ENCODE measurements around the gene UTP14C.
A peak's percentile ranks its signal among the peaks of the same experiment; 100 is the strongest.
"Not testable (repeated sequence)": the region's sequence is repeated elsewhere in the genome, so short reads cannot be mapped to it uniquely, and the experiment has no call there.

Gene UTP14C

DNA sequence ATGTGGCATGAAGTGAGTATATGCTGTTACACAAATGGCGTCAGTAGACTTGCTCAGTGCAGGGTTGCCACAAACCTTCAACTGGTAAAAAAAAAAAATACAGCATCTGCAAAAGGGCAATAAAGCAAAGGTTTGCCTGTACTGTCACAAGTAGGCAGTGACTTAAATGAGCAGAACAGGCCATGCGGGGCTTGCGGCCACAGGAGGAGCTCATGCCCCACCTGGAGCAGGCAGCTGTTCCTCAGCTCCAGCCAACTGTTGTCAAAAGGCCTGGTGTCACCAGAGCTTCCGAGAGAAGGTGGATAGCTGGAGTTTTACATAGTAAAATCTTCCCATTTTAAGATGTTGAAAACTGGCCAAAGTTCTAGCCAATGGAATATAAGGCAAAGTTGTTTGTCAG is 20.9 kb upstream of the UTP14C start:
- peak in 1 of 2 experiments; percentile 6 for DNase-seq

DNA sequence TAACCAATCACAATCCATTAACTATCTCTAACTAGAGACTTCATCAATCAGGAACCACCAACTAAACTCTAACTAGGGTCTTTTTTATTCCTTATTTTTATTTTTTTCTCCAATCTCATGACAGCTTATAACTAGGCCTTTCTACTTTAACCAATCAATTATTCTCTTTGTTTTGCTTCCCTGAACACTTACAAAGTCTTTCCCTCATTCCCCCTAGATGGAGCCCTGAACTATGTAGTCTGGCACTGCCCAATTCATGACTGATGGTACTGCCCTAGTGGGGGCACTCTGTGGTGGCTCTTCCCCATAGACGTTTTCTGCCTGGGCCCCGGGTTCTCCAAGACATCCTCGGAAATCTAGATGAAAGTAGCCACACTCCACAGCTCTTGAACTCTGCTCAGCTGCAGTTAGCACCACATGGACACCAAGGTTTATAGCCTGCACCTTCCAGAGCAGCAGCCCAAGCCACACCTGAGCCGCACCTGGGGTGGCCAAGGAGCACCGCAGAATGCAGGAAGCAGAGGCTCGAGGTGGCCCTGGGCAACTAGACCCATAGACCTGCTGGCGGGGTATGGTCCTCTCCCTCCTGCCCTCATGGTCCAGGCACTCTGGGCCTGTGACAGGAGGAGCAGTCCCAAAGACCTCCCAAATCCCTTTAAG is 19.9 kb upstream of the UTP14C start:
- DNase-seq: no peak

DNA sequence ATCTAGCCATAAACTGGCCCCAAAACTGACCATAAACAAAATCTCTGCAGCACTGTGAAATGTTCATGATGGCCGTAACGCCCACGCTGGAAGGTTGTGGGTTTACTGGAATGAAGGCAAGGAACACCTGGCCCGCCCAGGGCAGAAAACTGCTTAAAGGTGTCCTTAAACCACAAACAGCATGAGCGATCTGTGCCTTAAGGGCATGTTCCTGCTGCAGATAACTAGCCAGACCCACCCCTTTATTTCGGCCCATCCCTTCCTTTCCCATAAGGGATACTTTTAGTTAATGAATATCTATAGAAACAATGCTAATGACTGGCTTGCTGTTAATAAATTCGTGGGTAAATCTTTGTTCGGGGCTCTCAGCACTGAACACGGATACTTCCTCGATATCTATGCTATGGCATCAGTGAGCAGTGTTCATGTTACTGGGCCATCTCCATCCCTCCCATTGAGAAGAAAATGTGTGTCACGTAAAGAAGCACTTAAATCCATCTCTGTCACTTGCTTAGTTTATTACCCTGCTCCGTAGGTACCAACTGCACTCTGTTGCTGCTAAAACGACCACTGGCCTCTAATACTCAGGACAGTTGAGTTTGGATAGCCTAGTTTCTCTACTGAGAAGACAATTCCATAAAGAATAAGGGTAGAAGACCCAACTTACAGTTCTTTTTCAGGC is 18.5 kb upstream of the UTP14C start:
- DNase-seq: no peak

DNA sequence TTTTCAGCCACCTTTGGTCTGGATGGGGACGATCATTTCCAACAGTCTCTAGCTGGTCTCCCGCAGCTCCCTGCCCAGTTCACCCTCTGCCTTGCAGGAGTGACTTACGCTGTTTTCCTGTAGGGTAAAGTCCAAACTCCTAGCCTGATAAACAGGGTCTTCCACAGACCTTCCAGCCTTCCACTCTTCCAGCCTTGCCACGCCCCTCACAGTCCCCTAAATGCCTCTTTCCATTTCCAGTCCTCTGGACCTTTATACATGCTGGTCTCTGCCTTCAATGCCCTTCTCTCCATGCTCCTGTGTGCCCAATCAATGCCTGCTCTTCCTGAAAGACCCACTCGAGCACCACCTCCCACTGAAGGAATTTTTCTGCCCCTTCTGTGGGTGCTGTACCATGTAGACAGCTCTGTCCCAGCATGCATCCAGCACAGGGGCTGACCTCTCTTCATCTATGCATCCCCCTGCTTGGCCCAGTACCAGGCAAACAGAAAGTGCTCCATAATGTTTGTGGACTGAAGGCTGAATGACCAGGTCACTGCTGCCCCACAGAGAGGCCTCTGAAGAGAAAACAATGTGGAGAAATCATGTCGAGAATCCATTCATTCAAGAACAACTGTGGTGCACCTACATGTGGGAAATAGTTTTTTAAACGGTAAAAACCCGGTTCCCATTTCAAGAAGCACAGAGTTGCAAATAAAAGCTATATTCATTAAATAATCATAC is 17.8 kb upstream of the UTP14C start:
- DNase-seq: no peak

DNA sequence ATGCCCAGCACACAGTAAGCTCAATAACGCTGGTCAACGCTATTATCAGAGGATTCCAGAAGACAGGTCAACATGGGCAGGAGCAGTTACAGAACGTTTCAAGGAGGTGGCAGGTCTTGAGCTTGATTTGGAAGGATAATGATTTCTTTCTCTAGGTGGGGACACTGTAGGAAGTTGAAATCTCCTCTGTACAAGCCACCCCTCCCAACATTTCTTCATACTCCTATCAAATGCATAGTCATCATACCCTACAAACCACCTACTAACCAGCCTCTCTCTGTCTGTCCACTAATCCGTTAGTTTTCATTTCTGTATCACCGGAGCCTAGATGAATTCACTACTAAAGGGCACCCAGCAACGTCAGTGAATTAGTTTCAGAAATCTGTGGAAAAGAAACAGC is 14.5 kb upstream of the UTP14C start:
- no peak for DNase-seq

DNA sequence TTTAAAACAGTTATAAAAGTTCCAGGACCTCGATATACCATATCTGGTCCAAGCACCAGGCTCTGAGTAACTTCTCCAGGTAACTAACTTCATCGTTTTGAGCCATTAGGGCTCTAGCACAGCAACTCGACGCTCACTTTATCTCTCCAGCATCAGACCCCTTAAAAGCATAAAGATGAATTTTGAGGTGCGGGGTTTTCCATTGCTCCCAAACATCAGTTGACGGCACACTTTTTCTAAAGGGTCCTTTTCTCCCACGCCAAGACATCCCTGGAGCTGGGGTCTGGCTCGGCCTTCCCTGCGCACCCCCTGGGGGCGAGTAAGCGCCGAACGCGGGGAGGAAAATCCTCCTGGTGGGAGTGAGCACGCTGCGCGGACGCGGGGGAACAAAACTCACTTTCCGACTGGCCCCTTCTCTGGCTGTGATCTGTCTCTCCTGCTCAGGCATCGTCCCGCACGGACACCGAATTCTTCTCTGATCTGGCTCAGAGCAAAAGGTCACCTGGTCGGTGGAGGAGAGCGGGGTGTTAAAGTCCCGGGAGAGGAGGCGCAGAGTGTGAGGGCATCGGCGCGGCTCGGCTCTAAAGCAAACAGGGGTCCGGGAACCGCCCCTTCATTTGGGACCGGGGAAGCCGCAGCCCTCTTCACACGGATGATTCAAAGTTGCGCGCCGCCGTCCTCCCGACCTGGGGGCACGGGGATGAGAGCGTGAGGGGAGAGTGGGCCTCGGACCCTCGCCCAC is 13.4 kb upstream of the UTP14C start, which contains the start of gene ATP7B:
Gene ATP7B (minus strand): TSS at position 561 of the 742 bp plus-strand sequence. CDS start 113 bp downstream, at position 448.
- DNase-seq: no peak

DNA sequence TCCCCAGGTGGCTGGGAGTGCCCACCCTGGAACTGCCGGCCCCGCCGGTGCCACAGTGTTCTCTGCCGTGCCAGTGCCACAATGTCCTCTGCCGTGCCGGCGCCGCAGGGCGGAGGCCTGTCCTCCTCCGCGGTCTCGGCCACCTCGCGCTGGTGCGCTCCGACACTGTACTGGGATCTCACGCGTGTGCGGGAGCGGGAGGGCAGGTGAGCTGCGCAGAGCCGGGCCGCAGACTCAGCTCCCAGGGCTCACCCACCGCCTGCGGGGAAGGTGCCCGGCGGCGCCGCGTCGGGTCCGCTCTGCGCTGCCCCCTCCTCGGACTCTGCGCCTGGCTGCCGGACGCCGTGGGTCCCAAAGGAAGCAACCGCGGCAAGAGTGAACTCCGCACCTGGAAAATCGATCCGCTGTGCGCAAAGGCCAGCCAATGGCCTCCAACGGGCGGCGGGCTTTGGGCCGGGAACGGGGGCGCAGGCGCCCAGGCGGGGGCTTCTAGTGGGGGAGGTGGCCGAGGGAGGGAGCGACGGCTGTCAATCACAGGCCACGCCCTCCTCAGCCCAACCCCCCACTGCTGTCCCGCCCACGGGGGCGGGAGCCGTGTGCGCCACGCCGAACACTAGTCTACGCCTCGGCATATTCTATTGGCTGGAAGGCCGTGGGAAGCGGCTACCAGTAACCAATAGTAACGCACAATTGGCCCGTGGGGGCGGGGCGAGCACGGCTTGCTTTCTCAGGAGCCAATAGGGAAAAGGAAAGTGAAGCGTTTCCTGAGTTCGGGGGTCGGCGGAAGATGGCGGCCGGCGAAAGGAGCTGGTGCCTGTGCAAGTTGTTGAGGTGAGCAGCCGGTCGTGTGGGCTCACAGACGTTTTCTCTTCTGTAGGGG is 12.6 kb upstream of the UTP14C start, which contains the start of gene ALG11:
Gene ALG11 (plus strand): TSS at position 767 of the 880 bp plus-strand sequence. CDS start 21 bp downstream, at position 788.
- DNase-seq: peak; percentile 94 to 96

DNA sequence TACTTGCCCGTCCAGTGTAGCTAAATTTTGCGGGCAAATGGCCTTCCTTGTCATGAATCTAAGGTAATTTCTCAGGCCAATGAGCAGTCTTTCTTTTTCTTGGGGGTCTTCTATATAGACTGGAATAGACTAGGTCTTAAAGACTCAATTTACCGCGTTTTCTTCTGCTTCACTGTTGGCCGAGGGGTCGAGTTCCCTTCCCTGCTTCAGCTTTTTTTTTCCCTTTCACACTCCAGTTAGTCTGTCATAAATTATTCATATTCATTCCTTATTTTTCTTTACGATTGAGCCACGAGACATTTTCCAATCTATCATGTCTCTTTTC is 12.0 kb upstream of the UTP14C start:
- DNase-seq: no peak

DNA sequence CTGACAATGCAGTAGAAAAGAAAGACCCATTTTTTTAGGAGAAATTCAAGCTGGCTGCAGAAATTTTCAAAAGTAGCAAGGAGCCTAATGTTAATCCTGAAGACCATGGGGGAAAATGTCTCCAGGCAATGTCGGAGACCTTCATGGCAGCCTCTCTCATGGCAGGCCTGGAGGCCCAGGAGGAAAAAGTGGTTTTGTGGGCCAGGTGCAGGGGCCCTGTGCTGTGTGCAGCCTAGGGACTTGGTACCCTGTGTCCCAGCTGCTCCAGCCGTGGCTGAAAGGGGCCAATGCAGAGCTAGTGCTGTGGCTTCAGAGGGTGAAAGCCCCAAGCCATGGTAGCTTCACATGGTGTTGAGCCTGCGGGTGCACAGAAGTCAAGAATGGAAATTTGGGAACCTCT is 8.2 kb upstream of the UTP14C start:
- no peak for DNase-seq

DNA sequence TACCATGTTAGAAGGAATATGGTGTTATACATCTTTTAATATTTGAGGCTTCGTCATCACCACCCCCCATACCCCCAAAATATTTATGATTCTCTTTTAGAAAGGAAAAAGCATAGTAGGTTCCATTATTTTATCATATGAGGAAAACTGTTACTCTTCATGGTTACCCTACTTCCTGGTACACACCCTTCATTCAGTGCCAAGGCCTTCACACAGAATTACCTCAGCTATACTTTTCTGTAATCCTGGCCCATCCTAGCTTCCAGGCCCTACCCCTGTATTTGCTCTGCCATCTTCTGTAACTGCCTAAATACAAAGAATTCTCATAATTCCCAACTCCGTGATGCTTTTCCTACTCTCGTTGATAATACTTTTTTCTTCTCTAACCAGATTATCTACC is 4.3 kb upstream of the UTP14C start:
- DNase-seq: no peak

DNA sequence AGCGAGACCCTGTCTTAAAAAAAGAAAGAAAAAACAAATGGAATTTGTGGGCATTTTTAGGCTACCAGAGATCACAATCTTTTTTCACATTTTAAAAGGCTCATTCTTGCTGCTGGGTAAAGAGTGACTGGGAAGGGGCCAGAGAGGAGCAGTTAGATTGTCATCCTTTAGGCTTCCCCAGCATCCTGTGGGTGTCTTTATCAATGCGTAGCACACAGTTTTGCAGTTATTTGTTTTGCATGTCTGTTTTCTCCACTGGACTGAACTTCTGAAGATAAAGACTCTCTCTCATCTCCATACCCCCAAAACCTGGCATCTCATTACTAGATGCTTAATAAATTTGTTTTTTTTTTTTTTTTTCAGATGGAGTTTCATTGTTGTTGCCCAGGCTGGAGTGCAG is 2.1 kb upstream of the UTP14C start:
- DNase-seq: no peak

DNA sequence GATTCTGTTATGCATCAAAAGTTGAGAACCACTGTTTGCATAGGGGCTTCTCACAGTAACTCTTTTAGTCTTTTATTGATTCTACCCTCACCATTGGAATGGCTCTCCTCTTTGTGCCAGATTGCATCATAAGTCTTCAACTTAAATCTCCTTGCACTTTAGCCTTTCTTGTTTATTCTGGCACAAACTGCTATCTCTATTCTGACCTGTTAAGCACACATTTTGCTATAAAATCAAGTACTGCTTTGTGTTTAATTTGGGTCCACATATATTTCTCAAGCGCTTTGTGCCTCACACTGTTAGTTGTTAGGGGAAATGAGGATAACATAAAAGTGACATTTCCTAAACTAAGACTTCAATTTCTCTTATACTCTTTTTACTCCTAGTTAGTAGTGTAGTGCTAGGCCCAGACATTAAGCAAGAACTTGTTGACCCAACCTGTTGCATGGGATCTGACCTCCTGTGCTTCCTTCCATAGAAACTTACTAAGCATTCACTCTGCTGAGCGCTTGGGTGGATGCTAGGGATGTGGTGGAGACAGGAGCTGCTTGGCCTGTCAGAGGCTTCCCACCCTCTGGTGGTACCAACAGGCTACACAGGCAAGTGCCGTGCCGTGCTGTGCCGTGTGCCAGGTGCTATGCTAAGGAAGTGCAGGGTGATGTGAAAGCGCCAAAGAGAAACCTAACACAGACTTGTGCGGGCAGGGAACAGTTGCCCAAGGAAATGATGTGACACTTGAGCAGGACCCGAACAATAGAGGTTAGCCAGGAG is 1.2 kb downstream of the UTP14C start:
- DNase-seq: no peak

DNA sequence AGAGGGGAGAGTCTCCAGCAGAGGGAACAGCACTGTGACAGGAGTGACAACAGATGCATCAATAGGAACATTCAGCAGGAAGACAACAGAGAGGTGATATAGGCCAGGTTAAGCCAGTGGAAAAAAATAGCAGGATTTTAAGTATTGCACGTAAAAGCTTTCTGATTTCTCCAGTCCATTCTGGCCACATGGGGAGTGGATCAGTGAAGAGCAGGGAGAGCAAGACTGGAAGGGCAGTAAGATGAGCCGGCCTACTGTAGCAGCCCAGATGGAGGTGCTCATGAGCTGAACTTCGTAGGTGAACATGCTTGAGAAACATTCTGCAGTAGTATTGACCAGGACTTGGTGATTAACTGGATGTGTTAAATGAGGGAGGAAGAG is 1.7 kb downstream of the UTP14C start:
- DNase-seq: no peak

DNA sequence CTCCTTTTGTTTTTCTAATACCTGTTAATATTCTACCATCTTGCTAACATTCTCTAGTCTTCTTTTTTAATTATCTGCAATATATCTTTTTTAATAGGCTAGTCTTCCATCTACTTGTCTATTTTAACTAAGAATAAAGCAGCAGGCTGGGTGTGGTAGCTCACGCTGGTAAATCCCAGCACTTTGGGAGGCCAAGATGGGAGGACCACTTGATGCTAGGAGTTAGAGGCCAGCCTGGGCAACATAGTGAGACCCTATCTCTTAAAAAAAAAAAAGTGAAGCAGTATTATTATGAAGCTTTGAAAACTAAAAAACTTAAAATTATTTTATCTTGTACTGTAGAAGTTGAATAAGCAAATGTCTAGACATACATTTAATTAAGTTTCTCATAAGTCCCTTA is 3.3 kb downstream of the UTP14C start:
- DNase-seq: no peak

DNA sequence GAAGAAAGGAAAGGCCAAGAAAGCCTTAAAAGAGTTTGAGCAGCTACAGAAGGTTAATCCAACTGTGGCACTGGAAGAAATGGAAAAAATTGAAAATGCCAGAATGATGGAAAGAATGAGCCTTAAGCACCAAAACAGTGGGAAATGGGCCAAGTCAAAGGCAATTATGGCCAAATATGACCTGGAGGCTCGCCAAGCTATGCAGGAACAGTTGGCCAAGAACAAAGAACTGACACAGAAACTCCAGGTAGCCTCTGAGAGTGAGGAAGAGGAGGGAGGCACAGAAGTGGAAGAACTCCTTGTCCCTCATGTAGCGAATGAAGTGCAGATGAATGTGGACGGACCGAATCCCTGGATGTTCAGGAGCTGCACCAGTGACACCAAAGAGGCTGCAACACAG is 5.1 kb downstream of the UTP14C start:
- DNase-seq: no peak

DNA sequence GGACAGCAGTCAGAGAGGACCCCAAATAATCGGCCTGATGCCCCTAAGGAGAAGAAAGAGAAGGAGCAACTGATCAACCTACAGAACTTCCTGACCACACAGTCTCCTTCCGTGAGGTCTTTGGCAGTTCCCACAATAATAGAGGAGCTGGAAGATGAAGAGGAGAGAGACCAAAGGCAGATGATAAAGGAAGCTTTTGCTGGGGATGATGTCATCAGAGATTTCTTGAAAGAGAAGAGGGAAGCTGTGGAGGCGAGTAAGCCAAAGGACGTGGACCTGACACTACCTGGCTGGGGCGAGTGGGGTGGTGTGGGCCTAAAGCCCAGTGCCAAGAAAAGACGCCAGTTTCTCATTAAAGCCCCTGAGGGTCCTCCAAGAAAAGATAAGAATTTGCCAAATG is 5.9 kb downstream of the UTP14C start:
- DNase-seq: not testable (repeated sequence)

DNA sequence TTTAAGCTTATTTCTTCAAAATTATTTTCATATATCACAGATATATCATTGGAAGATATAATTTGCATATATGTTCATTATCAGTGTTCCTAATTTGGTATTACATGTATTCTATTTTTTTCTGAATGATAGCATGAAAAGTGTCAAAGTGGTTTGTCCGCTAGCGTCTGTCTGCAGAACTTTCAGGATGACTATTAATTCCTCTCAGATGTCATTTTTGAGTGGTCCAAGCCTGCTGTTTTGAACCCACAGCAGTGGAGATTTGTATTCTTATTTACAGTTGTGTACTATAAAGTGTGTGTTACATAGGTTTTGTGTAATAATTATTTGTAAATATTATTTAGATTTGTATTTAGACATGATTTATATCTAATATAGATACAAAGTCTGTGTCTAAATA is 8.5 kb downstream of the UTP14C start:
- no peak for DNase-seq

DNA sequence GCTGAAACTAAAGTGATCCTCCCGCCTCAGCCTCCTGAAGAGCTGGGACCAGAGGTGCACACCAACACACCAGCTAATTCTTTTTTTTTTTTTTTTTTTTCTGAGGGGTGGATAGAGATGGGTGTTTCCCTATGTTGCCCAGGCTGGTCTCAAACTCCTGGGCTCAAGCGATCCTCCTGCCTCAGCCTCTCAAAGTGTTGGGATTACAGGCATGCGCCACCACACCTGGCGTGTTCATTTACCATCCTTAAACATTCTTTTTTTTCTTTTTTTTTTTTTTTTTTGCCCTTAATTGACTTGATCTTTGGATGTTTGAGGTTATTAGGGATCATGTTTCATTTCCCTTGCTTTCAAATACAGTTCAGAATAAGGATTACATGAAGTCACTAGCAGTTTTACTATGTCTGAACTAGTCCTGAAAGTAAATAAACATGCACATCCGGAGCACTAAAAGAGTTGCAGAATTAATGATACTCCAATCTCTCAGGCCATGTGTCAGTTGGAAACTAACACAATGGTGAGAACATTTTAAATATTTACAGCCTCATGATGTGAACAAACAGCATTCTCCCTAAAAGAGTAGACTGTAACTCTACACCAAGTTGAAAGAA is 10.2 kb downstream of the UTP14C start:
- peak in 1 of 2 experiments; percentile 8 for DNase-seq

DNA sequence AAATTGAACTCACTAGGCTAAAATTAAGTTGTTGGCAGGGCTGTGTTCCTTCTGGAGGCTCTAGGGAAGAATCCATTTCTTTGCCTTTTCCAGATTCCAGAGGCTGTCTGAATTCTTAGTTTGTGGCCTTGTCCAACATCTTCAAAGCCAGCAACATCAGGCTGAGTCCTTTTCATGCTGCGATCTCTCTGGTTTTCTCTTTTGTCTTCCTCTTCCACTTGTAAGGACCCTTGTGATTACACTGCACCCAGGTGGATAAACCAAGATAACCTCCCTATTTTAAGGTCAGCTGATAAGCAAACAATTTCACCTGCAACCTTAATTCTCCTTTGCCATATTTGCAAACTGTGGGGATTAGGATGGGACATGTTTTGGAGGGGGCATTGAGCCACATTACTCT is 11.5 kb downstream of the UTP14C start:
- DNase-seq: no peak

DNA sequence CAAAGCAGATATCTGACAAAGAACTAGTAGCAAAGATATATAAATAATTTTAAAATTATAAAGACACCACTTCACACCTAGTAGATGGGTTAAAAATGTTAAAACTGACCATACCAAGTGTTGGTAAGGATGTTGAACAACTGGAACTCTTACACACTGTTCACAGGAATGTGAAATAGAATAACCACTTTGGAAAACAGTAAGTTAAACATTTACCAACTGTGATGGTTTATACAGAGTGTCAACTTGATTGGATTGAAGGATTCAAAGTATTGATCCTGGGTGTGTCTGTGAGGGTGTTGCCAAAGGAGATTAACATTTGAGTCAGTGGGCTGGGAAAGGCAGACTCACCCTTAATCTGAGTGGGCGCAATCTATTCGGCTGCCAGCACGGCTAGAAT is 19.2 kb downstream of the UTP14C start:
- DNase-seq: no peak

DNA sequence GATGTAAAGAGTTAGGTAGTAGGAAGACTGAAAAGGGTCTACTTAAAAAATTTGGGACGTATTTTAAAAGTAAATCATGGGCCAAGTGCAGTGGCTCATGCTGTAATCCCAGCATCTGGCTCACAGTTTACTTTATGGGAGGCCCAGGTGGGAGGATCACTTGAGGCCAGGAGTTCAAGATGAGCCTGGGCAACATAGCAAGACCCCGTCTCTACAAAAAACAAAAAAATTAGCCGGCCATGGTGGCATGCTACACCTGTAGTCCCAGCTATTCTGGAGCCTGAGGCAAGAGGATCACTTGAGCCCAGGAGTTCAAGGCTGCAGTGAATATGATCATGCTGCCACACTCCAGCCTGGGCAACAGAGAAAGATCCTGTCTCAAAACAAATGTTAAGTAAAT is 23.0 kb downstream of the UTP14C start:
- DNase-seq: no peak

All from NCI-H2081 (cell line).